ES-I3 (cell line): ENCODE data around the gene CMTM5.

Source experiments
- H3K36me3 ChIP-seq: 2 replicates; pipeline ENCODE4 v1.6.1; 2013; ENCODE audit warnings: mild to moderate bottlenecking, low read length, control low read depth, moderate library complexity; ENCODE audit not compliant: insufficient read depth
- H3K4me1 ChIP-seq: 2 replicates; pipeline ENCODE4 v1.6.1; 2013; ENCODE audit warnings: mild to moderate bottlenecking, control low read depth, low read length; ENCODE audit not compliant: insufficient read depth
- H3K9ac ChIP-seq: 2 replicates; pipeline ENCODE4 v1.6.1; 2013; ENCODE audit warnings: low read depth, mild to moderate bottlenecking, low read length, moderate library complexity
- H3K9me3 ChIP-seq: 2 replicates; pipeline ENCODE4 v1.6.1; 2013; ENCODE audit warnings: mild to moderate bottlenecking, low read length, moderate library complexity; ENCODE audit not compliant: control insufficient read depth, insufficient read depth

The CMTM5 gene

DNA sequence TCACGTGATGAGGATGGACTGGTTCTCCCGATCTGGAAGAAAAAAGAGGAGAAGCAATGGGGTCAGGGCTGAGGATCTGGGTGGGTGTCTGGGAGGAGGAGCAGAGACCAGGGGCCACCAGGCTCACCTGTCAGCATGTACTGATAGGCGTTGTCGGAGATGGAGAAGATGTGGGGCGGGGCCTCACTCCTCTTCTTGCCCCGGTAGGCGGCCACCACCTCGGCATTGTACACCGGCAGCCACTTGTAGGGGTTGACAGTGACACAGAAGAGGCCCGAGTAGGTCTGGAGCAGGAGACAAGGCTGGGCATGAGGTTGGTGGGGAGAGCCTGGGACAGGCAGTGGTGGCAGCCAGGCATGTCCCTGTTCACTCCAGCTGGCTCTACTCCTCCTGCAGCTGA, 28.2 kb downstream of the CMTM5 start:
- no peaks in the 10 kb centered on the region; the same call in 1 of the 2 replicates for H3K4me1 ChIP-seq
- H3K9ac ChIP-seq: no peak overlapping the region
- H3K9me3 ChIP-seq: no peaks in the 10 kb centered on the region
- H3K36me3 ChIP-seq: no peaks in the 10 kb centered on the region

DNA sequence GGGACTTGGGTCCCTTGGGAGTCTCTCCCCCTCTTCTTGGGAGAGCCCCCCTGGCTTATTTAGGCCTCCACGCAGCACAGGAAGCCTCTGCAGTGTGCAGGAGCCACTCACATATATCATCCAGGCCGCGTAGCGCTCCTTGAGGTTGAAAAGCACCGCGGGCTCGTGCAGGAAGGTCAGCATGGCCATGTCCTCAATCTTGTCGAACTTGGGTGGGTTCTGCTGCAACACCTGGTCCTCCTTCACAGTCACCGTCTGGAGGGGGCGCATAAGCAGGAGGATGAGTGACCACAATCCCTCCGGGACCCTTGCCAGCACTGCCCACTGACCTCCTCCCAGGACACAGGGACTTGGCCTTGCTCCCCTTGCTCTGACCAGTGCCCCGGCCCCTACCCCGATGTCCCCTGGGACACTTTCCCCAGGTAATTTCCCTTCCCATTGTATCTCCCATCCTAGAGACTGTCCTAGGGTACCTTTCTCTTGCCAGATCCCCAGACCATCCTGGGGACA, 28.7 kb downstream of the CMTM5 start:
- no peaks in the 10 kb centered on the region for H3K36me3 ChIP-seq
- no peak overlapping the region for H3K9ac ChIP-seq
- H3K9me3 ChIP-seq: no peaks in the 10 kb centered on the region
- no peaks in the 10 kb centered on the region; the same call in 1 of the 2 replicates for H3K4me1 ChIP-seq

DNA sequence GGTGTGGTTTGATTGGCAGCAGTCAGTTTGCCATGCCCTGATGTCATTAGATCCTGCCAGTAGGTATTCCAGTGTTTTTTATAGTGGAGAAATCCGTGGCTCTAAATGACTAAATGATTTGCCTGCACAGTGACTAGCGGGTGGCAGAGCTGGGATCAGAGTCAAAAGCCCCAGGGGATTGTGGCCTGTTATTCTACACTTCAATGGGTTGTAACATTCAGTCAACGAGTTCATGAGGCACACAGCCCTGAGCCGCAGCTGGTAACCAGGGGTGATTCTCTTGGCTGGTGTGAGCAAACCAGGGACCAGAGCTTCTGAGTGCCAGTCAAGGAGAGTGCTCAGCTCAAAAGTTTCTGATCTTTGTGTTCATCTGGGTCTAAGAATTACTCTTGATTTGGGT, 29.4 kb downstream of the CMTM5 start:
- H3K9ac ChIP-seq: no peak overlapping the region
- H3K4me1 ChIP-seq: no peaks in the 10 kb centered on the region; the same call in 1 of the 2 replicates
- no peaks in the 10 kb centered on the region for H3K9me3 ChIP-seq
- no peaks in the 10 kb centered on the region for H3K36me3 ChIP-seq

DNA sequence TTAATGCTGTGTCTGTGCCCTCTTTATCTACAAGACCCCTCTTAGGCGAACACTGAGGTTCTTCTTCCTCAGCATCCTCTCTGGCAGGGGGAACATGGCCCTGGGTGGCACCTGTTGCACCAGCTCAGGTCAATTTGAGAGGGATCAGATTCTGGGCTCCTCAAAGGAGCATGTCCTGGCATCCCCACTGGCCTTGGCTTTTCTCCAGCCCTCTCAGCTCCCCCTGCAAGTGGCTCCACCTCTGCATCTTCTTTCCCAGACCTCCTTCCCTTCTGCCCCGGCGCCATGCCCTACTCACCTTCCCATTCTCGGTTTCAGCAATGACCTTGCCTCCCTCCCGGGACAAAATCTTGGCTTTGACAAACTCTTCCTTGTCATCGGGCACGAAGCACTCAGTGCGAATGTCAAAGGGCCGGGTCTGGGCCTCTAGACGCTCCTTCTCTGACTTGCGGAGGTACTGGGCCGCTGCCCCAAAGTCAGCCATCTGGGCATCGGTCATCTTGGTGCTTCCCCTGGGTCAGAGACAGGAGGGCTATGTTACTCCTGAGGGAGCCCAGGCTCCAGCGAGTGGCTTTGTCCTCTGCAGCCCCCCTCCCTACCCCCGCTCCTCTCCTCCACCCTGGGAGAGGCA, 30.0 kb downstream of the CMTM5 start:
- Histone ChIP-seq H3K9me3 (no peaks in the 10 kb centered on the region), H3K4me1 (no peaks in the 10 kb centered on the region; the same call in 1 of the 2 replicates), H3K36me3 (no peaks in the 10 kb centered on the region), H3K9ac (no peak overlapping the region)

DNA sequence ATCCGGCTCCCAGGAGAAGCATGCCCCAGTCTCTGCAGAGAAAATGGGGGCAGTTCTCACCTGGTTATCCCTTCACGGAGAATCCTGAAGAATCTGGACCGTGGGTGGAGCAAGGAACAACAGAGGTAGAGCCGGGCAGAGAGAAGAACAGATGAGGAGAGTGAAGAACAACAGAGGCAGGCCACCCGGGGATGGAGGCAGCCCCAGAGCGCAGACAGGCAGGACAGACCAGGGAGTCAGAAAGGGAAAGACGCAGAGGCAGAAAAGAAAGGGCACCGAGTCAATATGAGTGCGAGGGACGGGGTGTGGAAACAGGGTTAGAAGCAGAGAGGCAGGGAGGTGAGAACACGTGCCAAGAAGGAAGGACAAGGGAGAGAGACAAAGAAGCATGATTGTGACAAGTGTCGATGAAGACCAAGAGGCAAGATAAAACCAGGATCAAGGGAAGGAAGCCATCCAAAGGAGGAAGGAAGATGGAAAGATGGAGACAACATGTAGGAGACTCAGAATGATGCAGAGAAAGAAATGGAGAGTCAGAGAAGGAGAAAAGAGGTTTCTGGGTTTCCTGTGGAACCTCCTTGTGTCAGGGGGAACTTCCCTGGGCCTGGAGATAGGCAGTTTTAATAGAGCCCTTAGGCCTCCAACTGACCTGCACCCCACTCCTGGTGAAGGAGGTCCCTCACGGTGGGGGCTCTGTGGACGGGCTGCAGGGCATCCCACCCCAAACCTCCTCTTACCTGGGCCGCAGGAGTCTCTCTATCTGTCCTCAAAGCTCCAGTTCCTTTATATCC, 30.9 kb downstream of the CMTM5 start, which contains the start of gene MYH6:
Gene MYH6, minus strand, starts transcription at position 758 of the 791 bp plus-strand sequence. CDS start 1,050 bp downstream, outside the sequence.
- Histone ChIP-seq H3K36me3 (no peaks in the 10 kb centered on the region), H3K9me3 (no peaks in the 10 kb centered on the region), H3K9ac (no peak within 1 kb of the TSS), H3K4me1 (no peaks in the 10 kb centered on the region)

DNA sequence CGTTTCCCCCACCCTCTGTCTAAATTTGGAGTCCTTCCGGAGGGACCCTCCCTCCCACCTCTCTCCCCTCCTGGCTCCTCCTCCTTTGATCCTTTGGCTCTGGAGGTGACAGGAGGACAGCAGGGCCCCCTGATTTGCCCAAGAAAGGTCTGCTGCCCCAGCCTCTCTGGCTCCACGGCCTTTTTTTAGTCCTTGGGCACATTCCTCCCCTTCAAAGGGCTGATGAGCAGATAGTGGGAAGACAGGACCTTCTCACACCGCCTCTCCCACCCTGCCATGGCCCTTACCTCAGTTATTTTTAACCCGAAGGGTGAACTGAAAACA, 31.4 kb downstream of the CMTM5 start:
- Histone ChIP-seq H3K4me1 (no peaks in the 10 kb centered on the region), H3K9ac (no peak overlapping the region), H3K9me3 (no peaks in the 10 kb centered on the region), H3K36me3 (no peaks in the 10 kb centered on the region)

DNA sequence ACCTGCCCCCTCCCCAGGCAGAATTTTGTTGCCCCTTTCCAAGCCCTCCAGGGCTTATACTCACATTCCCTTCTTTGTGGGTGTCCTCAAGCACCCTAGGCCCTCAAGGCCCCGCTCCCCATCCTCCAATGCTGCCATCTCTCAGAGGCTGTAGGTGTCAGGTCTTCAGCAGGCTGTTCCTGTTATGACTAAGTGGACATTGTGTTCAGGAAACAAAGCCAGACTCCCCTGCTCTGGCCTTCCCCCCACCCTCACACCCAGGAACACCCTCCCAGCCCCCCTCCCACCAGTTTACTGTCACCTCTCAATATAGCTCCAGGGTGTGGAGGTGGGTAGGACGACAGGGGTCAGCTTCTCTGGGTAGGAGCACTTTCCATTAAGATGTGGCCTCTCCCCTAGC, 32.6 kb downstream of the CMTM5 start:
- Histone ChIP-seq H3K4me1 (no peaks in the 10 kb centered on the region), H3K9me3 (no peaks in the 10 kb centered on the region), H3K9ac (no peak overlapping the region), H3K36me3 (no peaks in the 10 kb centered on the region)

DNA sequence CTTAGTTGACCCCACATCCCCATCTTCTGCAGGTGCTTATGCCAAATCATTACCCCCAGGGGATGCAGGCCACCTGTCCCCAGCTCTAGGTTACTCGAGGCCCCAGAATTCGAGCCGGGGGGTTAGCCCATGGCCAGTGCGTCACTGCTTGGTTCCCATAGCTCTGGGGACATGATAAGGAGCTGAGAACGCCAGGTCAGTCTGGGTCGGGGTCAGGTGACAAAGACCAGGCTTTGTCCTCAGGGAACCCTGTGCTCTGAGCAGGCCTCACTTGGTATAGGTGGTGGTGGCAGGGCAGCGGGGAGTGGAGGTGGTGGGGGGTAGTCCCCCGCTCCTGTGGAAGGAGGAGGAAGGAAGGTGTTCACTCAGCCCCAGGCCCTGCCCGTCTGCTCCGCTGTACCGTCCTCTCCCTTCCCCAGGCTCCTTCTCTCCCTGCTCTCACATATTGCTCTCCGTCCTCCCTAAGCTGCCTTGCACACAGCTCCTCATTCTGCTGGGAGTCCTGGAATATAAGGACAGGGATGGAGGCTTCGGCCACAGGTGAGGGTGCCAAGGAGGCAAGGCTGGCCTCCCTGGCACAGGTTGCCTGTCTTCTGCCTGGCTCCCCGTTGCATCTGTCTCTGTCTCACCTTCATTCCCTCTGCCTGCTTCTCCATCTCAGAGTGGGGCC, 33.3 kb downstream of the CMTM5 start:
- Histone ChIP-seq H3K9ac (no peak overlapping the region), H3K4me1 (no peaks in the 10 kb centered on the region), H3K9me3 (no peaks in the 10 kb centered on the region), H3K36me3 (no peaks in the 10 kb centered on the region)

DNA sequence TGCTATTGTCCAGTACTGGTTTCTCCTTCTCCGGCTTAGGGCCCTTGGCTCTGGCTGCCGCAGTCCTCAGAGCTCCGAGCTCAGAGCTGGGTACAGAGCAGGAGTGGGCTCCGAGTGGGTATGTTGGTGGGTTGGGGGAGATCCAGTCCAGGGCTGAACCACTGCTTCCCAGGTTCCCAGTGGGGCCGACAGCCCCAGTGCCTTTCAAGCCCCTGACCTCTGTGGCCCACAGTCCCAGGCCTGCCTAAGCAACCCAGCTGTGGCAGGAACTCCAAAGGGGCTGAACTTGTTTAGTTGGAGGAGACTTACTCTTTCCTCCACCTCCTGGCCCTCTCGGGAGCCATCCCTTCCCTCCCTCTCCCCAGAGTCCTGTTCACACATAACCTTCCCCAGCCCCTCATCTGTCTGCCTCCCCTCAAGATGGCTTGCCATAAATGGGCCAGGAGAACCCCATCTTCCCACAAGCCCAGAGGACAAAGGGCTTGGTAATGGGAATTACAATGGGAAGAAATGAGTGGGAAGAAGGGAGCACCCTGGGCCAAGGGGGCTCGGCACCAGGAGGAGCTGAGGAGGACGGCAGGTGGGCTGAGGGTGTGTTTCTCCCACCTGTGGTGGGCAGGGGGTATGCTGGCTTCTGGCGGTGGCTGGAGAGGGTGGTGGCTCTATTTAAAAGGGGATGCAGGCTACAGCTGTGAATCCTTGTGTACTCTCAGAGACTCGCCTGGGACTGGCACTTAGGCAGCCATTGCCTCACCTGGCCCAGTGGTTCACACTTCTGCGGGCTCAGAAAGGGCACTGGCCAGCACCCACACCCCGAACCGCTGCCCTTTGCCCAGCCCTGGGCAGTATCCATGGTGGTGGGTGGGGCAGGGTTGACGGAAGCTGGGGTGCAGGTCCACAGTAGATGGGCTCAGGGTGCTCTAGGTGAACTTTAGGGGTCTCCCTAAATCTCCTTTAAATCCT, 35.0 kb downstream of the CMTM5 start:
- Histone ChIP-seq H3K4me1 (no peaks in the 10 kb centered on the region), H3K36me3 (no peaks in the 10 kb centered on the region), H3K9me3 (no peaks in the 10 kb centered on the region), H3K9ac (no peak overlapping the region)

DNA sequence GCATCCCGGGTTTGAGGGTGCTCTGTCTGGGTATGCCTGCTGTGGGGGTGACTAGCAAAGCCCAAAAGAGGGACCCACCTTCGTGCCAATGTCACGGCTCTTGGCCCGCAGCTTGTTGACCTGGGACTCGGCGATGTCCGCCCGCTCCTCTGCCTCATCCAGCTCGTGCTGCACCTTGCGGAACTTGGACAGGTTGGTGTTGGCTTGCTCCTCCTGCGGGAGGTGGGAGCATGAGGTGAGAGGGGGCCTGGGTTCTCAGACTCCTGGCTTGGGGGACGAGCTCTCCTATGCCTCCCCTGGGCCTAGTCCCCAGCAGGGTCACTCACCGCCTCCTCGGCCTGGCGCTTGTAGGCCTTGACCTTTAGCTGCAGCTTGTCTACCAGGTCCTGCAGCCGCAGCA, 36.8 kb downstream of the CMTM5 start:
- Histone ChIP-seq H3K9ac (no peak overlapping the region), H3K4me1 (no peaks in the 10 kb centered on the region), H3K36me3 (no peaks in the 10 kb centered on the region), H3K9me3 (no peaks in the 10 kb centered on the region)

DNA sequence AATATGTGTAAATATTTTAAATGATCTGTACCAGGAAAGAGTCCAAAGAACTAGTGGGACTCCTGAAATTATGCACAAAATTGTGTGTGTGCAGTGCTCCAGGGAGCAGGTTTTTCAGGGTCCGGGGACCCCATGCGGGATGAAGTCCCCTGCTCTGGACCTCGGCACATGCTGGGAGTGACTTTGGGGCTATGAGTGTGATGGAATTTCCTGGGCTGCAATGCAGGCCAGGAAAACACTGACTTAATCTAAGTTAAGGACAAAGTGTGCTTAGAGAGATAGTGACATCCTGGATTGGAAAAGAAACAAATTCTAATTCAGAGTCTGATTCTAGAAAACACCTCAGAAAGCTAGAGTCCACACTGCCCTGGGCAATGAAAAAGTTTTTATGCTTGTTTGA, 37.4 kb downstream of the CMTM5 start:
- H3K36me3 ChIP-seq: no peaks in the 10 kb centered on the region
- no peaks in the 10 kb centered on the region for H3K4me1 ChIP-seq
- no peaks in the 10 kb centered on the region for H3K9me3 ChIP-seq
- no peak overlapping the region for H3K9ac ChIP-seq

DNA sequence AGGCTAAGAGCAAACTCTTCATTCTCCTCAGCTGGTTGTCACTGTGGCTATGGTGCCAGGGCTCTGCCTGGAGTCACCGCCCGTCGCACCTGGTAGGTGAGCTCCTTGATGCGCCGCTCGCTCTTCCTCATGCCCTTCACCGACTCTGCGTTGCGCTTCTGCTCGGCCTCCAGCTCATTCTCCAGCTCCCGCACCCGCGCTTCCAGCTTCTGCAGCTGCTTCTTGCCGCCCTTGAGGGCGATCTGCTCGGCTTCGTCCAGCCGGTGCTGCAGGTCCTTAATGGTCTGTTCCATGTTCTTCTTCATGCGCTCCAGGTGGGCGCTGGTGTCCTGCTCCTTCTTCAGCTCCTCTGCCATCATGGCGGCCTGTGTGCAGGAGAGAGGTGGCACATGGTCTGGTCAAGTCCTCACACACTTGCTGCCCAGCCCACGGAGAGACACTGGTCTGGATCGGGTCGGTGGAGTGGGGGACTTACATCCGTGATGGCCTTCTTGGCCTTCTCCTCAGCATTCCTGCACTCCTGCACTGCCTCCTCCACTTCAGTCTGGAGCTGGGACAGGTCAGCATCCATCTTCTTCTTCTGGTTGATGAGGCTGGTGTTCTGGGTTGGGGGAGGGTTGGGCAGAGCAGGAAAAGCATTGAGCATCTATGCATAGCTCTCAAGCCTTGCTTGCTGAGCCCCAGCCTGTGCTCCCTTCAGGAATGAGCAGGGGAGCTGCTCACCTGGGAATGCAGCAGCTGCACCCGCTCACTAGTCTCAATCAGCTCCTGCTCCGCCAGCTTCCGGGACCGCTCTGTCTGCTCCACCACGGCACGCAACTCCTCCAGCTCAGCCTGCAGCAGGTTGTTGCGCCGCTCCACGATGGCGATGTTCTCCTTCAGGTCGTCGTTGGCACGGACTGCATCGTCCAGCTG, 38.3 kb downstream of the CMTM5 start:
- no peaks in the 10 kb centered on the region for H3K36me3 ChIP-seq
- no peaks in the 10 kb centered on the region for H3K4me1 ChIP-seq
- H3K9ac ChIP-seq: no peak overlapping the region
- H3K9me3 ChIP-seq: no peaks in the 10 kb centered on the region
